ENCODE results near the gene TOP1.
"Not testable (repeated sequence)": the region's sequence is repeated elsewhere in the genome, so short reads cannot be mapped to it uniquely, and the experiment has no call there.

The TOP1 gene

GRCh38 chr20:41002842-41003142 lies 25.8 kb upstream of the TOP1 start:
- Histone ChIP-seq H3K9ac (ENCODE audit: low read depth, low read length) (no peak overlapping the region), H4K20me1 (ENCODE audit: insufficient read depth, low read length) (no peaks in the 10 kb centered on the region), H3K4me2 (ENCODE audit: insufficient read depth, low read length) (no peak overlapping the region), H3K27ac (ENCODE audit: low read length) (no peak overlapping the region), H3K79me2 (ENCODE audit: insufficient read depth, low read length) (no peaks in the 10 kb centered on the region), H2AFZ (ENCODE audit: low read depth, low read length) (no peak overlapping the region), H3K4me1 (ENCODE audit: insufficient read depth, low read length) (no peaks in the 10 kb centered on the region), H3K27me3 (ENCODE audit: insufficient read depth, low read length, poor library complexity) (no peaks in the 10 kb centered on the region), H3K36me3 (ENCODE audit: insufficient read depth, low read length) (no peaks in the 10 kb centered on the region), H3K4me3 (ENCODE audit: low read depth in 1 of 2, low read length in 2 of 2) (no peak overlapping the region), H3K9me3 (ENCODE audit: insufficient read depth, low read length, severe bottlenecking) (peaks cover 12% of the 10 kb centered on the region)
- TF ChIP-seq CTCF (IDR thresholded peaks at IDR 0.05; ENCODE audit: borderline replicate concordance, extremely low read depth, low read length, poor library complexity, severe bottlenecking) (no peak), EZH2 (IDR thresholded peaks at IDR 0.05; ENCODE audit: borderline replicate concordance, low read depth, low read length, severe bottlenecking) (no peak)
- DNase-seq (no peak), ATAC-seq (ENCODE audit: insufficient read depth, low read depth) (no peak)

- Histone ChIP-seq H3K9ac (ENCODE audit: low read depth, low read length) (no peak overlapping the region), H3K27ac (ENCODE audit: low read length) (no peak overlapping the region), H3K27me3 (ENCODE audit: insufficient read depth, low read length, poor library complexity) (no peaks in the 10 kb centered on the region), H3K36me3 (ENCODE audit: insufficient read depth, low read length) (no peaks in the 10 kb centered on the region), H3K79me2 (ENCODE audit: insufficient read depth, low read length) (no peaks in the 10 kb centered on the region), H3K4me1 (ENCODE audit: insufficient read depth, low read length) (peaks cover 3% of the 10 kb centered on the region), H4K20me1 (ENCODE audit: insufficient read depth, low read length) (no peaks in the 10 kb centered on the region), H3K4me3 (ENCODE audit: low read depth in 1 of 2, low read length in 2 of 2) (no peak overlapping the region), H3K4me2 (ENCODE audit: insufficient read depth, low read length) (no peak overlapping the region), H2AFZ (ENCODE audit: low read depth, low read length) (no peak overlapping the region), H3K9me3 (ENCODE audit: insufficient read depth, low read length, severe bottlenecking) (peaks cover 12% of the 10 kb centered on the region)
- no peak for TF ChIP-seq CTCF (IDR thresholded peaks at IDR 0.05; ENCODE audit: borderline replicate concordance, extremely low read depth, low read length, poor library complexity, severe bottlenecking)
- TF ChIP-seq EZH2 (IDR thresholded peaks at IDR 0.05; ENCODE audit: borderline replicate concordance, low read depth, low read length, severe bottlenecking) = no peak
- ATAC-seq (ENCODE audit: insufficient read depth, low read depth) (no peak), DNase-seq (no peak)
Observed at GRCh38 chr20:41003143-41003935, 25.3 kb upstream of the TOP1 start.

- not testable (repeated sequence) for H2AFZ ChIP-seq (ENCODE audit: low read depth, low read length); H3K9ac ChIP-seq (ENCODE audit: low read depth, low read length); H3K4me1 ChIP-seq (ENCODE audit: insufficient read depth, low read length); H3K27me3 ChIP-seq (ENCODE audit: insufficient read depth, low read length, poor library complexity); H3K36me3 ChIP-seq (ENCODE audit: insufficient read depth, low read length); DNase-seq; H3K4me3 ChIP-seq (ENCODE audit: low read depth in 1 of 2, low read length in 2 of 2); H4K20me1 ChIP-seq (ENCODE audit: insufficient read depth, low read length); H3K79me2 ChIP-seq (ENCODE audit: insufficient read depth, low read length); ATAC-seq (ENCODE audit: insufficient read depth, low read depth); H3K27ac ChIP-seq (ENCODE audit: low read length); H3K4me2 ChIP-seq (ENCODE audit: insufficient read depth, low read length)
- peaks cover 12% of the 10 kb centered on the region for H3K9me3 ChIP-seq (ENCODE audit: insufficient read depth, low read length, severe bottlenecking)
Observed at GRCh38 chr20:41003936-41004294, 24.7 kb upstream of the TOP1 start.

GRCh38 chr20:41004531-41005360 lies 23.9 kb upstream of the TOP1 start:
- Histone ChIP-seq H3K4me2 (ENCODE audit: insufficient read depth, low read length) (no peak overlapping the region), H3K27ac (ENCODE audit: low read length) (no peak overlapping the region), H3K27me3 (ENCODE audit: insufficient read depth, low read length, poor library complexity) (no peaks in the 10 kb centered on the region), H3K9me3 (ENCODE audit: insufficient read depth, low read length, severe bottlenecking) (peaks cover 12% of the 10 kb centered on the region), H2AFZ (ENCODE audit: low read depth, low read length) (no peak overlapping the region), H4K20me1 (ENCODE audit: insufficient read depth, low read length) (no peaks in the 10 kb centered on the region), H3K4me3 (ENCODE audit: low read depth in 1 of 2, low read length in 2 of 2) (no peak overlapping the region), H3K36me3 (ENCODE audit: insufficient read depth, low read length) (no peaks in the 10 kb centered on the region), H3K9ac (ENCODE audit: low read depth, low read length) (no peak overlapping the region), H3K4me1 (ENCODE audit: insufficient read depth, low read length) (peaks cover 6% of the 10 kb centered on the region), H3K79me2 (ENCODE audit: insufficient read depth, low read length) (no peaks in the 10 kb centered on the region)
- TF ChIP-seq CTCF (IDR thresholded peaks at IDR 0.05; ENCODE audit: borderline replicate concordance, extremely low read depth, low read length, poor library complexity, severe bottlenecking) (no peak), EZH2 (IDR thresholded peaks at IDR 0.05; ENCODE audit: borderline replicate concordance, low read depth, low read length, severe bottlenecking) (no peak)
- no peak for ATAC-seq (ENCODE audit: insufficient read depth, low read depth)
- no peak for DNase-seq
